Transverse colon (tissue), 4 donors: Measurements from ENCODE around the gene VPS52.

Source experiments
- CTCF ChIP-seq, 5 experiments: fragments of 200-600 bp in 3 of 5; fragments of 450-650 bp in 2 of 5; sonication (generic) in 3 of 5; IDR thresholded peaks; 1 replicate in 2 of 5; 2 replicates in 3 of 5; pipeline ENCODE4 v1.5.1; 2016 to 2017; ENCODE audit warnings: antibody characterized with exemption in 5 of 5, inconsistent platforms in 3 of 5, mild to moderate bottlenecking in 2 of 5, moderate library complexity in 1 of 5
- EP300 ChIP-seq: sonication (generic); formaldehyde crosslinking; IDR thresholded peaks from one replicate; pipeline ENCODE4 v1.6.1; 2017; ENCODE audit warnings: antibody characterized with exemption, low read depth
- POLR2A ChIP-seq: fragments of 450-650 bp; IDR thresholded peaks from one replicate; pipeline ENCODE4 v1.6.1; 2016; ENCODE audit warnings: antibody characterized with exemption, mild to moderate bottlenecking, moderate library complexity
- POLR2AphosphoS5 ChIP-seq, 3 donors: sonication (generic); formaldehyde crosslinking; IDR thresholded peaks; one replicate each; pipeline ENCODE4 v1.6.1; 2016; ENCODE audit warnings: antibody characterized with exemption in 3 of 3

GRCh38 chr6:33277663-33278391 lies 6.2 kb upstream of the VPS52 start:
- TF ChIP-seq CTCF (IDR thresholded peaks at IDR 0.05) (no peak), POLR2A (no peak), POLR2AphosphoS5 (IDR thresholded peaks at IDR 0.05) (no peak), EP300 (no peak)
